ENCODE data around the gene NPM3.

NPM3 gene

GRCh38 chr10:101749047-101750016 is 33.9 kb downstream of the NPM3 start:
- DNase-seq = no peak

- DNase-seq = no peak
These were observed 34.8 kb downstream of the NPM3 start for GRCh38 chr10:101748496-101748895.

GRCh38 chr10:101745074-101745696 is 38.1 kb downstream of the NPM3 start:
- DNase-seq = no peak

- DNase-seq = no peak
These were observed 39.0 kb downstream of the NPM3 start for GRCh38 chr10:101744267-101744666.

GRCh38 chr10:101741938-101742337 is 41.3 kb downstream of the NPM3 start:
- DNase-seq = no peak

- no peak for DNase-seq
These were observed 46.6 kb downstream of the NPM3 start for GRCh38 chr10:101736666-101737065.

GRCh38 chr10:101732096-101732495 is 51.1 kb downstream of the NPM3 start:
- no peak for DNase-seq

Measured in GOT3 (cell line).